Panc1 (cell line): ENCODE results near the gene LRRC34.

Source experiments
- SIN3A ChIP-seq: IDR thresholded peaks from 2 replicates; pipeline ENCODE4 v1.6.1; 2012; ENCODE audit warnings: low read depth, mild to moderate bottlenecking, low read length, moderate library complexity, borderline replicate concordance; ENCODE audit not compliant: insufficient read depth
- TF ChIP-seq, protein P1 (sequence below): fragments of 450-650 bp; IDR thresholded peaks from 2 replicates; pipeline ENCODE4 v1.5.1; 2017; ENCODE audit warnings: mild to moderate bottlenecking

DNA sequence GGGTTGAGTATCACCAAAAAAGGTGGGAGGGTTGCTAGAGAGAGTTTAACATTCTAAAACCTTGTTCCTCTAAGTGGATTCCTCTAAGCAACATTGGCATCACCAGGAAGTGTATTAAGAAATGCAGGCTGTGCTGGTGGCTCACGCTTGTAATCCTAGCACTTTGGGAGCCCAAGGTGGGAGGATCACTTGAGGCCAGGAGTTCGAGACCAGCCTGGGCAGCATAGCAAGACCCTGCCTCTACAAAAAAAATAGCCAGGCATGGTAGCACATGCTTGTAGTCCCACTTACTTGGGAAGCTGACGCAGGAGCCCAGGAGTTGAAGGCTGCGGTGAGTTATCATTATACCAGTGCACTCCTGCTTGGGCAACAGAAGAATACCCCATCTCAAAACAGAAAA is 34.9 kb downstream of the LRRC34 start:
- no peak for TF ChIP-seq SIN3A
- TF ChIP-seq, protein P1, sequence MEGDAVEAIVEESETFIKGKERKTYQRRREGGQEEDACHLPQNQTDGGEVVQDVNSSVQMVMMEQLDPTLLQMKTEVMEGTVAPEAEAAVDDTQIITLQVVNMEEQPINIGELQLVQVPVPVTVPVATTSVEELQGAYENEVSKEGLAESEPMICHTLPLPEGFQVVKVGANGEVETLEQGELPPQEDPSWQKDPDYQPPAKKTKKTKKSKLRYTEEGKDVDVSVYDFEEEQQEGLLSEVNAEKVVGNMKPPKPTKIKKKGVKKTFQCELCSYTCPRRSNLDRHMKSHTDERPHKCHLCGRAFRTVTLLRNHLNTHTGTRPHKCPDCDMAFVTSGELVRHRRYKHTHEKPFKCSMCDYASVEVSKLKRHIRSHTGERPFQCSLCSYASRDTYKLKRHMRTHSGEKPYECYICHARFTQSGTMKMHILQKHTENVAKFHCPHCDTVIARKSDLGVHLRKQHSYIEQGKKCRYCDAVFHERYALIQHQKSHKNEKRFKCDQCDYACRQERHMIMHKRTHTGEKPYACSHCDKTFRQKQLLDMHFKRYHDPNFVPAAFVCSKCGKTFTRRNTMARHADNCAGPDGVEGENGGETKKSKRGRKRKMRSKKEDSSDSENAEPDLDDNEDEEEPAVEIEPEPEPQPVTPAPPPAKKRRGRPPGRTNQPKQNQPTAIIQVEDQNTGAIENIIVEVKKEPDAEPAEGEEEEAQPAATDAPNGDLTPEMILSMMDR: no peak
